HepG2 (cell line): ENCODE results near the gene SH3D19.

Experiments
- BRCA1 ChIP-seq: sonication (generic); formaldehyde crosslinking; IDR thresholded peaks from 2 replicates; pipeline ENCODE4 v1.4.0; 2020; ENCODE audit warnings: missing genetic modification reagents
- IRF1 ChIP-seq: sonication (generic); formaldehyde crosslinking; IDR thresholded peaks from 2 replicates; pipeline ENCODE4 v1.4.0; 2020; ENCODE audit warnings: low read depth, mild to moderate bottlenecking, missing genetic modification reagents
- KDM1A ChIP-seq: IDR thresholded peaks from 2 replicates; pipeline ENCODE4 v1.6.1; 2016; ENCODE audit warnings: missing compliant biosample characterization
- PRDM10 ChIP-seq: sonication (generic); formaldehyde crosslinking; IDR thresholded peaks from 2 replicates; pipeline ENCODE4 v1.4.0; 2020; ENCODE audit warnings: low read depth, missing genetic modification reagents
- ZNF451 ChIP-seq: sonication (generic); formaldehyde crosslinking; IDR thresholded peaks from 2 replicates; pipeline ENCODE4 v1.5.0; 2020; ENCODE audit warnings: mild to moderate bottlenecking, missing genetic modification reagents

- TF ChIP-seq IRF1 (no peak), BRCA1 (CRISPR knock-in tag) (no peak), PRDM10 (CRISPR knock-in tag) (no peak), KDM1A (CRISPR knock-in tag) (no peak), ZNF451 (CRISPR knock-in tag) (no peak)
Observed at GRCh38 chr4:151197247-151197646, 128.2 kb downstream of the SH3D19 start.
